K562 (cell line): Measurements from ENCODE around the gene SPAG16. TPM values are rescaled to one million over a fixed set of nuclear protein-coding genes. Genes with fewer than 3 reads are reported as not detected.

Experiments
- ATAC-seq: fragments of 200-7000 bp; cut with Tn5 transposase; 3 replicates; pipeline ENCODE4 v1.9.1; 2020; ENCODE audit warnings: moderate library complexity
- BruUV-seq: library from RNA; stranded (reverse); fragments of 400-500 nt; replicated peaks from 2 replicates; lab custom pipeline; 2021; lab: Mats Ljungman, UMichigan
- CTCF ChIA-PET: fragments of 300-600 bp; formaldehyde crosslinking; extraction: SDS; loops from one replicate; lab custom pipeline; 2021; ENCODE audit warnings: low intra/inter-chr PET ratio; lab: Yijun Ruan, JAX
- POLR2A ChIA-PET: fragments of 300-600, 350-650 bp; sonication (Branson Sonifier 250); formaldehyde crosslinking; extraction: SDS; loops from one replicate; lab custom pipeline; 2021; ENCODE audit warnings: antibody characterized with exemption, inconsistent platforms; lab: Yijun Ruan, JAX
- DNase-seq, 4 experiments: peaks; one replicate each; pipeline versions ENCODE4 v3.0.0 to v3.0.0-alpha.2; 2011 to 2018; ENCODE audit warnings: low spot score in 3 of 4, mixed read lengths in 3 of 4; ENCODE audit errors: extremely low read depth in 1 of 4
- FAIRE-seq: peaks from 2 replicates; lab custom pipeline; 2011; peaks lifted over from hg19 to GRCh38; lab: Jason Lieb, UNC
- H2AFZ ChIP-seq: 2 replicates; pipeline ENCODE4 v1.6.0; 2011; ENCODE audit warnings: low read depth, low read length, control low read depth, inconsistent platforms
- H3K27ac ChIP-seq: fragments of 200-600 bp; 3 replicates; pipeline ENCODE4 v1.8.0; 2011; ENCODE audit warnings: low read depth, mild to moderate bottlenecking, control low read depth, inconsistent platforms, low read length, moderate library complexity, mixed read lengths; ENCODE audit errors: extremely low read depth
- H3K27me3 ChIP-seq, 2 experiments: fragments of 300-600 bp in 1 of 2; 2 replicates in 1 of 2; 3 replicates in 1 of 2; pipeline versions ENCODE4 v1.6.0 to v1.8.0; 2011; ENCODE audit warnings: inconsistent platforms in 2 of 2, low read length in 2 of 2, mild to moderate bottlenecking in 1 of 2, mixed read lengths in 1 of 2, moderate library complexity in 1 of 2; ENCODE audit not compliant: control insufficient read depth in 2 of 2, insufficient read depth in 2 of 2
- H3K36me3 ChIP-seq: fragments of 300-600 bp; 3 replicates; pipeline ENCODE4 v1.8.0; 2011; ENCODE audit warnings: mild to moderate bottlenecking, low read length, inconsistent platforms; ENCODE audit not compliant: control insufficient read depth, insufficient read depth
- H3K4me1 ChIP-seq, 2 experiments: fragments of 200-600 bp in 1 of 2; replicated peaks in 1 of 2; 2 replicates in 1 of 2; 3 replicates in 1 of 2; pipeline versions ENCODE4 v1.5.1 to v1.8.0; 2011; ENCODE audit warnings: inconsistent platforms in 2 of 2, low read length in 2 of 2, mild to moderate bottlenecking in 1 of 2, mixed read lengths in 1 of 2, moderate library complexity in 1 of 2; ENCODE audit not compliant: control insufficient read depth in 2 of 2, insufficient read depth in 2 of 2
- H3K4me2 ChIP-seq: 2 replicates; pipeline ENCODE4 v1.6.1; 2011; ENCODE audit warnings: low read length, control low read depth, inconsistent platforms, mixed read lengths; ENCODE audit not compliant: insufficient read depth
- H3K4me3 ChIP-seq: fragments of 200-600 bp; sonication (generic), shearing (Covaris generic); 2 replicates; pipeline ENCODE4 v1.5.1; 2016; ENCODE audit warnings: control low read depth, inconsistent platforms
- H3K79me2 ChIP-seq: fragments of 200-600 bp; 3 replicates; pipeline ENCODE4 v1.8.0; 2011; ENCODE audit warnings: low read length, inconsistent platforms; ENCODE audit not compliant: control insufficient read depth, insufficient read depth
- H3K9ac ChIP-seq, 2 experiments: 2 replicates each; pipeline versions ENCODE4 v1.6.0 to v1.6.1; 2011; ENCODE audit warnings: low read depth in 2 of 2, low read length in 2 of 2, control low read depth in 1 of 2, inconsistent platforms in 1 of 2, mild to moderate bottlenecking in 1 of 2, mixed read lengths in 1 of 2; ENCODE audit not compliant: insufficient read depth in 1 of 2
- H3K9me1 ChIP-seq: one replicate; pipeline ENCODE4 v1.6.0; 2011; ENCODE audit warnings: inconsistent platforms, mild to moderate bottlenecking, low read length, moderate library complexity; ENCODE audit not compliant: control insufficient read depth, insufficient read depth
- H3K9me3 ChIP-seq: replicated peaks from 2 replicates; pipeline ENCODE4 v1.5.1; 2011; ENCODE audit warnings: low read depth, low read length, inconsistent platforms; ENCODE audit not compliant: control insufficient read depth, insufficient read depth
- H4K20me1 ChIP-seq: replicated peaks from 2 replicates; pipeline ENCODE4 v1.6.1; 2011; ENCODE audit warnings: low read length, inconsistent platforms, mixed read lengths; ENCODE audit not compliant: control insufficient read depth, insufficient read depth
- CREB3 ChIP-seq: fragments of 450-650 bp; conservative IDR thresholded peaks from 2 replicates; pipeline ENCODE4 v1.6.1; 2016; ENCODE audit warnings: missing genetic modification characterization, low read depth, mild to moderate bottlenecking, missing compliant biosample characterization, moderate library complexity
- DIDO1 ChIP-seq: fragments of 450-650 bp; IDR thresholded peaks from 2 replicates; pipeline ENCODE4 v1.6.1; 2016; ENCODE audit warnings: low read depth, missing biosample characterization, missing genetic modification characterization
- E2F1 ChIP-seq: sonication (generic); formaldehyde crosslinking; IDR thresholded peaks from 2 replicates; pipeline ENCODE4 v1.8.1; 2023; ENCODE audit warnings: mild to moderate bottlenecking, missing genetic modification reagents, moderate library complexity
- HOMEZ ChIP-seq: fragments of 250-450 bp; sonication (Bioruptor Pico); IDR thresholded peaks from 2 replicates; pipeline ENCODE4 v1.4.0; 2020; ENCODE audit warnings: mild to moderate bottlenecking, moderate library complexity
- KHSRP ChIP-seq: fragments of 450-650 bp; IDR thresholded peaks from 2 replicates; pipeline ENCODE4 v1.6.1; 2017
- SMAD3 ChIP-seq: fragments of 450-650 bp; formaldehyde crosslinking; conservative IDR thresholded peaks from 2 replicates; pipeline ENCODE4 v1.4.0; 2020; ENCODE audit warnings: mild to moderate bottlenecking
- SRSF7 ChIP-seq: fragments of 200-400 bp; formaldehyde crosslinking; optimal IDR thresholded peaks from 2 replicates; pipeline ENCODE3; 2017; ENCODE audit warnings: mild to moderate bottlenecking, low read depth, low read length
- TBP ChIP-seq: optimal IDR thresholded peaks from 2 replicates; pipeline ENCODE3; 2011; ENCODE audit warnings: low read depth, low read length, improper control_type of control experiment
- ZC3H11A ChIP-seq: IDR thresholded peaks from 2 replicates; pipeline ENCODE4 v1.6.1; 2012; ENCODE audit warnings: low read depth, low read length, improper control_type of control experiment
- ZNF124 ChIP-seq: sonication (generic); formaldehyde crosslinking; IDR thresholded peaks from 2 replicates; pipeline ENCODE4 v1.8.1; 2022; ENCODE audit warnings: missing genetic modification reagents
- ZNF165 ChIP-seq: fragments of 250-450 bp; sonication (Bioruptor Pico); IDR thresholded peaks from 2 replicates; pipeline ENCODE4 v1.4.0; 2020; ENCODE audit warnings: borderline replicate concordance
- ZNF347 ChIP-seq: fragments of 450-650 bp; formaldehyde crosslinking; IDR thresholded peaks from 2 replicates; pipeline ENCODE4 v1.4.0; 2020; ENCODE audit warnings: low read depth, mild to moderate bottlenecking, moderate library complexity
- ZNF444 ChIP-seq: fragments of 250-450 bp; sonication (Bioruptor Pico); IDR thresholded peaks from 2 replicates; pipeline ENCODE4 v1.4.0; 2020; ENCODE audit warnings: mild to moderate bottlenecking, moderate library complexity
- ZNF609 ChIP-seq: sonication (generic); formaldehyde crosslinking; IDR thresholded peaks from 2 replicates; pipeline ENCODE4 v1.8.1; 2023; ENCODE audit warnings: missing genetic modification reagents, mild to moderate bottlenecking, borderline replicate concordance
- WGBS: fragments of 100-300 bp; shearing (Covaris generic); methylation state at CpG from one replicate; pipeline ENCODE4 v1.1.6; 2016; ENCODE audit warnings: low coverage, mixed read lengths; ENCODE audit not compliant: insufficient coverage; ENCODE audit errors: missing lambda C conversion rate; 5-methylcytosine and 5-hydroxymethylcytosine counted together
- in situ Hi-C: fragments of 300-500 bp; cut with MboI; formaldehyde crosslinking; loops from 4 replicates; pipeline ENCODE4 v1.15.0; 2018; ENCODE audit warnings: inconsistent platforms, mixed read lengths
- intact Hi-C: fragments of 100-400 bp; cut with micrococcal nuclease; formaldehyde crosslinking; loops from 2 replicates; pipeline ENCODE4 v1.14.2; 2022
- polyA plus RNA-seq, 8 experiments: library from polyadenylated mRNA; depleted of rRNA in 4 of 8; stranded (reverse) in 5 of 8; unstranded in 3 of 8; fragments of >200 nt; fragmentation: Nextera tagmentation in 2 of 8; fragmentation: Illumina TruSeq in 1 of 8; extraction: Ambion mirVana in 2 of 8; extraction: Trizol in 1 of 8; gene quantifications; 2 replicates each; pipeline versions ENCODE4 v1.2.1 to v1.2.3, GENCODE V29; 2011 to 2014; ENCODE audit warnings: inconsistent platforms in 1 of 8, missing spikeins in 1 of 8
- total RNA-seq, 7 experiments: library from RNA; depleted of rRNA in 6 of 7; stranded (reverse); fragments of >200 nt in 6 of 7; fragmentation: Illumina TruSeq in 2 of 7; extraction: Trizol in 2 of 7; gene quantifications; 2 replicates each; pipeline versions ENCODE4 v1.2.1 to v1.2.3, GENCODE V29; 2011 to 2021; ENCODE audit warnings: low replicate concordance in 1 of 7

Gene SPAG16
- total and polyA plus RNA-seq, 9 of the 15 experiments (the other 6 are each of a cell fraction or from before 2014, with no cell fraction given), result 0.98 to 5.9 (median 3.5) TPM

- no TSS peak for BruUV-seq
- Histone ChIP-seq H3K79me2 (no peaks in the 10 kb centered on the region), H3K4me1 (no peaks in the 10 kb centered on the region), H3K9ac (no peak overlapping the region), H4K20me1 (no peaks in the 10 kb centered on the region), H2AFZ (no peak overlapping the region), H3K9me3 (no peaks in the 10 kb centered on the region; the same call in 1 of the 2 replicates), H3K4me2 (no peak overlapping the region), H3K9me1 (no peaks in the 10 kb centered on the region), H3K4me3 (no peak overlapping the region), H3K27ac (no peak overlapping the region), H3K36me3 (no peaks in the 10 kb centered on the region), H3K27me3 (no peaks in the 10 kb centered on the region)
- no peak for DNase-seq
- TF ChIP-seq SRSF7, result no peak
- no peak for TF ChIP-seq KHSRP
- no peak for TF ChIP-seq E2F1 (CRISPR knock-in tag)
- TF ChIP-seq ZNF124 (CRISPR knock-in tag), result no peak
- TF ChIP-seq TBP, result no peak
- no peak for TF ChIP-seq CREB3 (tag)
- no peak for TF ChIP-seq ZNF347 (CRISPR knock-in tag)
- TF ChIP-seq DIDO1 (tag), result no peak
- no peak for TF ChIP-seq ZC3H11A
- TF ChIP-seq ZNF609 (CRISPR knock-in tag), result no peak
- no peak for TF ChIP-seq ZNF165 (CRISPR knock-in tag)
- no peak for TF ChIP-seq SMAD3
- no peak for TF ChIP-seq HOMEZ (CRISPR knock-in tag)
- TF ChIP-seq ZNF444 (CRISPR knock-in tag), result no peak
- ChIA-PET POLR2A (no interaction called here), CTCF (no interaction called here)
- in situ Hi-C loops, result no loop called here
- whole genome bisulfite sequencing, result 0% methylated on average over 1 of the region's 1 CpG
- intact Hi-C loops, result no loop called here
- no peak for ATAC-seq
- no peak for FAIRE-seq
Observed at GRCh38 chr2:214174563-214174962, 890.3 kb downstream of the SPAG16 start.
